A549 (cell line): ENCODE measurements around the gene HRH3.

Experiments used
- CBX2 ChIP-seq: fragments of 200-600 bp; sonication (generic); IDR thresholded peaks from 2 replicates; pipeline ENCODE4 v1.6.1; 2016; ENCODE audit warnings: low read depth, mild to moderate bottlenecking, borderline replicate concordance
- CBX8 ChIP-seq: fragments of 200-600 bp; sonication (generic); IDR thresholded peaks from 2 replicates; pipeline ENCODE4 v1.6.1; 2016
- CEBPB ChIP-seq, 2 experiments: fragments of >200 bp in 1 of 2; sonication (Bioruptor Twin) in 1 of 2; formaldehyde crosslinking in 1 of 2; IDR thresholded peaks; 2 replicates each; pipeline ENCODE4 v1.6.1; 2012 to 2016
- EP300 ChIP-seq, 2 experiments: fragments of >200 bp; sonication (Bioruptor Twin); formaldehyde crosslinking; IDR thresholded peaks; 2 replicates in 1 of 2; 3 replicates in 1 of 2; pipeline ENCODE4 v1.6.1; 2016 to 2017
- JUNB ChIP-seq: fragments of >200 bp; sonication (Bioruptor Twin); formaldehyde crosslinking; IDR thresholded peaks from 2 replicates; pipeline ENCODE4 v1.6.1; 2016
- POLR2A ChIP-seq: IDR thresholded peaks from 2 replicates; pipeline ENCODE4 v1.6.1; 2012; ENCODE audit warnings: mild to moderate bottlenecking, low read length
- RAD21 ChIP-seq, 2 experiments: fragments of >200 bp in 1 of 2; sonication (Bioruptor Twin) in 1 of 2; formaldehyde crosslinking in 1 of 2; IDR thresholded peaks in 1 of 2; conservative IDR thresholded peaks in 1 of 2; 2 replicates in 1 of 2; 3 replicates in 1 of 2; pipeline ENCODE4 v1.6.1; 2012 to 2018; ENCODE audit warnings: inconsistent platforms in 1 of 2
- RCOR1 ChIP-seq: fragments of 150-350 bp; IDR thresholded peaks from 2 replicates; pipeline ENCODE4 v1.6.1; 2014; ENCODE audit warnings: antibody characterized with exemption, low read length, low read depth
- SMC3 ChIP-seq: fragments of >200 bp; sonication (Bioruptor Twin); formaldehyde crosslinking; IDR thresholded peaks from 3 replicates; pipeline ENCODE4 v1.6.1; 2018; ENCODE audit warnings: inconsistent platforms
- TF ChIP-seq, protein P1 (sequence below): fragments of >200 bp; sonication (Bioruptor Twin); formaldehyde crosslinking; IDR thresholded peaks from 3 replicates; pipeline ENCODE4 v1.5.1; 2016
- TF ChIP-seq, protein P2 (sequence below): fragments of 250-450 bp; sonication (Bioruptor Pico); IDR thresholded peaks from 2 replicates; pipeline ENCODE4 v1.5.0; 2021; ENCODE audit warnings: mild to moderate bottlenecking, moderate library complexity, borderline replicate concordance
- TF ChIP-seq, protein P3 (sequence below): fragments of 450-650 bp; IDR thresholded peaks from 2 replicates; pipeline ENCODE4 v1.6.1; 2014; ENCODE audit warnings: antibody characterized with exemption
- TF ChIP-seq, protein P4 (sequence below): fragments of >200 bp; sonication (Bioruptor Twin); formaldehyde crosslinking; IDR thresholded peaks from 3 replicates; pipeline ENCODE4 v1.6.1; 2016

DNA sequence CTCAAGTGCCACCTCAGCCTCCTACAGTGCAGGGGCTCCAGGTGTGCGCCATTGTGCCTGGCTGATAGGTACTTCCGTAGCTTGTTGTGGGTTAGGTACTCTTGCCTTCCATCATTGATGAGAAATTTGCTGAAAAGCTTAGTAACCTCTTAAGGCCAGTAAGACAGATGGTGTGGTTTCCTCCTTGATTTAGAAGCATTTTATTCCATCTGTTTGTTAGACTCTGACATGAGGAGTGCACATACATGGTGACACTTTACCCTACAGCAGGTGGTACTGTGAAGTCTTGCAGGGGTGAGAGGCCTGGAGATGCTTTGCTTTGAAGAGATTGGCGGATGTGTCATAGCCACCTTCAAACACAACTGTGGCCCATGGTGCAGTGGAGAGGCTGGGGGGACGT is 52.0 kb downstream of the HRH3 start:
- TF ChIP-seq, protein P1, sequence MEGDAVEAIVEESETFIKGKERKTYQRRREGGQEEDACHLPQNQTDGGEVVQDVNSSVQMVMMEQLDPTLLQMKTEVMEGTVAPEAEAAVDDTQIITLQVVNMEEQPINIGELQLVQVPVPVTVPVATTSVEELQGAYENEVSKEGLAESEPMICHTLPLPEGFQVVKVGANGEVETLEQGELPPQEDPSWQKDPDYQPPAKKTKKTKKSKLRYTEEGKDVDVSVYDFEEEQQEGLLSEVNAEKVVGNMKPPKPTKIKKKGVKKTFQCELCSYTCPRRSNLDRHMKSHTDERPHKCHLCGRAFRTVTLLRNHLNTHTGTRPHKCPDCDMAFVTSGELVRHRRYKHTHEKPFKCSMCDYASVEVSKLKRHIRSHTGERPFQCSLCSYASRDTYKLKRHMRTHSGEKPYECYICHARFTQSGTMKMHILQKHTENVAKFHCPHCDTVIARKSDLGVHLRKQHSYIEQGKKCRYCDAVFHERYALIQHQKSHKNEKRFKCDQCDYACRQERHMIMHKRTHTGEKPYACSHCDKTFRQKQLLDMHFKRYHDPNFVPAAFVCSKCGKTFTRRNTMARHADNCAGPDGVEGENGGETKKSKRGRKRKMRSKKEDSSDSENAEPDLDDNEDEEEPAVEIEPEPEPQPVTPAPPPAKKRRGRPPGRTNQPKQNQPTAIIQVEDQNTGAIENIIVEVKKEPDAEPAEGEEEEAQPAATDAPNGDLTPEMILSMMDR: no peak
- TF ChIP-seq SMC3 (no peak), CEBPB (IDR thresholded peaks at IDR 0.05) (no peak), JUNB (no peak), POLR2A (no peak), EP300 (IDR thresholded peaks at IDR 0.05) (no peak), CBX2 (no peak), RAD21 (conservative IDR thresholded peaks at IDR 0.05 in 1 of 2, IDR thresholded peaks at IDR 0.05 in 1 of 2) (no peak), RCOR1 (no peak), CBX8 (no peak)
- TF ChIP-seq, protein P2, sequence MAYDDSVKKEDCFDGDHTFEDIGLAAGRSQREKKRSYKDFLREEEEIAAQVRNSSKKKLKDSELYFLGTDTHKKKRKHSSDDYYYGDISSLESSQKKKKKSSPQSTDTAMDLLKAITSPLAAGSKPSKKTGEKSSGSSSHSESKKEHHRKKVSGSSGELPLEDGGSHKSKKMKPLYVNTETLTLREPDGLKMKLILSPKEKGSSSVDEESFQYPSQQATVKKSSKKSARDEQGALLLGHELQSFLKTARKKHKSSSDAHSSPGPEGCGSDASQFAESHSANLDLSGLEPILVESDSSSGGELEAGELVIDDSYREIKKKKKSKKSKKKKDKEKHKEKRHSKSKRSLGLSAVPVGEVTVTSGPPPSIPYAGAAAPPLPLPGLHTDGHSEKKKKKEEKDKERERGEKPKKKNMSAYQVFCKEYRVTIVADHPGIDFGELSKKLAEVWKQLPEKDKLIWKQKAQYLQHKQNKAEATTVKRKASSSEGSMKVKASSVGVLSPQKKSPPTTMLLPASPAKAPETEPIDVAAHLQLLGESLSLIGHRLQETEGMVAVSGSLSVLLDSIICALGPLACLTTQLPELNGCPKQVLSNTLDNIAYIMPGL (CRISPR knock-in tag): no peak
- TF ChIP-seq, protein P3, sequence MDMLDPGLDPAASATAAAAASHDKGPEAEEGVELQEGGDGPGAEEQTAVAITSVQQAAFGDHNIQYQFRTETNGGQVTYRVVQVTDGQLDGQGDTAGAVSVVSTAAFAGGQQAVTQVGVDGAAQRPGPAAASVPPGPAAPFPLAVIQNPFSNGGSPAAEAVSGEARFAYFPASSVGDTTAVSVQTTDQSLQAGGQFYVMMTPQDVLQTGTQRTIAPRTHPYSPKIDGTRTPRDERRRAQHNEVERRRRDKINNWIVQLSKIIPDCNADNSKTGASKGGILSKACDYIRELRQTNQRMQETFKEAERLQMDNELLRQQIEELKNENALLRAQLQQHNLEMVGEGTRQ: no peak
- TF ChIP-seq, protein P4, sequence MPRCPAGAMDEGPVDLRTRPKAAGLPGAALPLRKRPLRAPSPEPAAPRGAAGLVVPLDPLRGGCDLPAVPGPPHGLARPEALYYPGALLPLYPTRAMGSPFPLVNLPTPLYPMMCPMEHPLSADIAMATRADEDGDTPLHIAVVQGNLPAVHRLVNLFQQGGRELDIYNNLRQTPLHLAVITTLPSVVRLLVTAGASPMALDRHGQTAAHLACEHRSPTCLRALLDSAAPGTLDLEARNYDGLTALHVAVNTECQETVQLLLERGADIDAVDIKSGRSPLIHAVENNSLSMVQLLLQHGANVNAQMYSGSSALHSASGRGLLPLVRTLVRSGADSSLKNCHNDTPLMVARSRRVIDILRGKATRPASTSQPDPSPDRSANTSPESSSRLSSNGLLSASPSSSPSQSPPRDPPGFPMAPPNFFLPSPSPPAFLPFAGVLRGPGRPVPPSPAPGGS: no peak
